HG03060 (cell line): ENCODE results near the gene SFMBT1.

Source experiments
- ATAC-seq: cut with Tn5 transposase; IDR thresholded peaks from one replicate; pipeline ENCODE4 v1.9.1; 2021; ENCODE audit warnings: low read depth, moderate number of reproducible peaks; ENCODE audit not compliant: unreplicated experiment

The SFMBT1 gene

DNA sequence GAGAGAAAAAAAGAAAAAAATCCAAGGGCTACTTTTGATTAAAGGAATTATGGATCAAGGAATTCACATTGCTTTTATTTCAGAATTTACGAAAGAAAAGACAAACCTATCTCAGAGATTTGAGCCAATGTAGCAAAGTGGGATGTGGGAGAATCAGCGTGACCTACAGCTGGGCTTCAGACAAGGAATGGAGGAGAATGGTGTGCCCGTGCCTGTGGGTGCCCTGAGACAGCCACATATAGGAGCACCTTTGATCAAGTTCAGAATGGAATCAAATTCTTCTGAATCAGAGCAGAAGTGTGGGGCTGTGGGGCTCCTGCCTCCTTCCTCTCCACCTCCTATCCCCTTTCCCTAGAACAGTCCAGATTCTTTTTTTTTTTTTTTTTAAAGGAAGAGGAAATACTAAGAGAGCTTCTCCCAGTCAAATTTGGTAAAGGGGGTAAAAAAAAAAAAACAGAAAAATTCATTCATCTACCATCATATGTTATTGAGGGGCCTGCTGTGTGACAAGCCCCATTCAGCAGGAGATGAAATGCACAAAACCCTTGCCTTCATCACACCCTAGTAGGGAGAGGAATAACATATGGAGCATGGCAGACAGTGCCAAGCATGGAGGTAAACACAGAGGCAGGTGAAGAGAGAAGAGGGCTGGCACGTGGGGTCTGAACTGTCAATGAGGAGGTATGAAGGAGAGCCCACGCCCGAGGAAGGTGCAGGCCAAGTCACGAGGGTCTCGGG is 186.0 kb downstream of the SFMBT1 start:
- ATAC-seq, result no peak

GRCh38 chr3:52857864-52858263 is 188.0 kb downstream of the SFMBT1 start:
- ATAC-seq, result no peak

- ATAC-seq, result no peak
Observed at GRCh38 chr3:52857133-52857532, 188.7 kb downstream of the SFMBT1 start.

DNA sequence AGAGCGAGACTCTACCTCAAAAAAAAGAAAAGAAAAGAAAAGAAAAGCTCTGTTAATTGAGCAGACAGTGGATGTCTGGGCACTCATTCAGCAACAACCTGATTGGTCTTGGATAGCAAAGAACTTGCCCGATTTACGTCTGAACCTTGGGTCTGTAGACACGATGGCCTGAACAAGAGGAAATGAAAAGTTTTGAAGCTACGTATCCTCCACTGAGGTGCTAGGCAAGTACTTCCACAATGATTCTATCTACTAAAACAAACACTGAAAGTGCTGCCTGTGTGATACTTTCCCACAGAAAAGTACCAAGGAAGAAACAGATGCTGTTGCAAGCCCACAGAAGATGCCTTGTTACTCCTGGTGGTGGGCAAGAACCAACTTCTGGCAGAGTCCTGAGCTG is 189.2 kb downstream of the SFMBT1 start:
- no peak for ATAC-seq

DNA sequence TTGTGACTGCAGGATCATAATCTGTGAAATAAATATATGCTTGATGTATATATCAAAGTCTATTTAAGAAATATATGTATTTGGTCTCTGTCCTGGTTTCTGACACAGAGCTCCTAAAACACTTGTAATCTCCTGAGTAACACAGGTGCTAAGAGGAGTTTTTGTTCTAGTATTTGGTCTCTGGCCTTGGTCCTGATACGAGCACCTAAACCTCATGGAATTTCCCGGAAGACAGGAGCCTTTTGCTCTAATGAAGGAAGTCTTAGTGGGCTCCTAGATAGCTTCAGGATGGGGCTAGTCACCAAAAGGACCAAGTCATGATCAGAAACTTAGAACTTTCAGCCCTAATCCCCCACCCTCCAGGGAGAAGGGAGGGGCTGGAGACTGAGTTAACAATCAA is 191.9 kb downstream of the SFMBT1 start:
- no peak for ATAC-seq
